ENCODE data around the gene NRG4. TPM values are rescaled to one million over a fixed set of nuclear protein-coding genes. Genes with fewer than 3 reads are reported as not detected.

The NRG4 gene
- total and polyA plus RNA-seq, 2 of the 8 experiments (the other 6 are each of a cell fraction or from before 2014, with no cell fraction given), result 0.24 TPM; not detected in 1

DNA sequence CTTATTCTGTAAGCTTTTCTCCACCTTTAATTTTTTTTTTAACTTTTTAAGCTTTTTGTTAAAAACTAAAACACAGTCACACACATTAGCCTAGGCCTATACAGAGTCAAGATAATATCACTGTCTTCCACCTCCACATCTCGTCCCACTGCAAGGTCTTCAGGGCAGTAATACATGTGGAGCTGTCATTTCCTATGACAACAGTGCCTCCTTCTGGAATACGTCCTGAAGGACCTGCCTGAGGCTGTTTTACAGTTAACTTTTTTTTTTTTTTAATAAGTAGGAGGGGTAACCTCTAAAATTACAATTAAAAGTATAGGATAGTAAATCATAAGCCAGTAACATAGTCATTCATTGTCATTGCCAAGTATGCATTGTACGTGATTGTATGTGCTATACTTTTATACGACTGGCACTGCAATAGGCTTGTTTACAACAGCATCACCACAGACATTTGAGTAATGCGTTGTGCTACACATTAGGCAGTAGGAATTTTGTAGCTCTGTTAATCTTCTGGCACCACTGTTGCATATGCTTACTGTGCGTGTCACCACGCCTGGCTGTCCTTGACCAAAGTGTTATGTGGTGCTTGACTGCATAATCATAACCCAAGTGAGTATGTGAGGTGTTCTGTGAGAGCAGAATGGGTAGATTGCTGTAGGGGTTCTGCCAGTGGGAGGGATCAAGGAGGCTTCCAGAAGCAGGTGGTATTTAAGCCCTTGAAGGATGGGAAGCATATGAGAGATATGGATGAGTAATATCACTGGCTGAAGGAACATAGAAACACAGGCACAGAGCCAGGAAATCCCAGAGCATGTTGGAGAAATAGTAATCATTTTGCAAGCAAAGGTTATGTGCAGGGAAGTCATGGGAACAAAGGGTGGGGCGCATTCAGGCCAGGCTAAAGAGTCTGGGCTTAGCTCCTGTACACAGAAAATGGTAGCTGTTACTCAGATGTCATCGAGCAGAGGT, 90.2 kb downstream of the NRG4 start (continued):
- TF ChIP-seq BCL11A (IDR thresholded peaks at IDR 0.05; ENCODE audit: low read depth in 2 of 2, low read length in 2 of 2) (no peak), POU5F1 (IDR thresholded peaks at IDR 0.05; ENCODE audit: low read depth, low read length) (no peak)
